Adipocyte (in vitro differentiated cells): ENCODE results near the gene LRP1-AS.
A peak's percentile ranks its signal among the peaks of the same experiment; 100 is the strongest.

Source experiments
- DNase-seq: peaks from one replicate; pipeline ENCODE4 v3.0.0-alpha.2; 2015; ENCODE audit warnings: low read depth
- H3K27me3 ChIP-seq: replicated peaks from 2 replicates; pipeline ENCODE4 v1.7.0; 2013; ENCODE audit warnings: mild to moderate bottlenecking, low read length, moderate library complexity; ENCODE audit not compliant: control insufficient read depth, insufficient read depth
- H3K36me3 ChIP-seq: 2 replicates; pipeline ENCODE4 v1.7.0; 2013; ENCODE audit warnings: low read length, mild to moderate bottlenecking, moderate library complexity; ENCODE audit not compliant: control insufficient read depth, insufficient read depth, severe bottlenecking
- H3K4me1 ChIP-seq: 2 replicates; pipeline ENCODE4 v1.7.0; 2013; ENCODE audit warnings: mild to moderate bottlenecking, low read length, moderate library complexity; ENCODE audit not compliant: control insufficient read depth, insufficient read depth
- H3K4me3 ChIP-seq: 2 replicates; pipeline ENCODE4 v1.7.0; 2013; ENCODE audit warnings: mild to moderate bottlenecking, low read length, moderate library complexity
- H3K9ac ChIP-seq: 2 replicates; pipeline ENCODE4 v1.7.0; 2013; ENCODE audit warnings: mild to moderate bottlenecking, low read length, moderate library complexity
- H3K9me3 ChIP-seq: 2 replicates; pipeline ENCODE4 v1.7.0; 2013; ENCODE audit warnings: mild to moderate bottlenecking, low read length, moderate library complexity; ENCODE audit not compliant: control insufficient read depth

The LRP1-AS gene

DNA sequence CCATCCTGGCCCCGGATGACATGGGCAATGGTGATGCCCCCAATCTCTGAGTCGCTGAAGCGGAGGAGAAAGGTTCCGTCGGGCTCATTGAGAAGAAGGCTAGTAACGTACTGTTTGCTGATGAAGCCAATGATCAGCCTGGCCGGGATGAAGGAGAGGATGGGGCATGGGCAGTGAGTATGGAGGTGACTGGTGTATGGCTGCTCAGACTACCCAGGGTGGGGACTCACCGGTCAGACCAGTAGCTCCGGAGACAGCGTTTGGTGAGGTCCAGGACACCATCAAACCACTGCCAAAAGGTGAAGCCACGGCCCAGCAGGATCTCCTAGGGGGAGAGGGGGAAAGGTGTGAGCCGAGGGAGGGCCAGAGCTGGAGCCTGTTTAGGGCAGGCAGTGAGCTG is 47.7 kb downstream of the LRP1-AS start:
- peaks cover 75% of the 10 kb centered on the region for H3K36me3 ChIP-seq

DNA sequence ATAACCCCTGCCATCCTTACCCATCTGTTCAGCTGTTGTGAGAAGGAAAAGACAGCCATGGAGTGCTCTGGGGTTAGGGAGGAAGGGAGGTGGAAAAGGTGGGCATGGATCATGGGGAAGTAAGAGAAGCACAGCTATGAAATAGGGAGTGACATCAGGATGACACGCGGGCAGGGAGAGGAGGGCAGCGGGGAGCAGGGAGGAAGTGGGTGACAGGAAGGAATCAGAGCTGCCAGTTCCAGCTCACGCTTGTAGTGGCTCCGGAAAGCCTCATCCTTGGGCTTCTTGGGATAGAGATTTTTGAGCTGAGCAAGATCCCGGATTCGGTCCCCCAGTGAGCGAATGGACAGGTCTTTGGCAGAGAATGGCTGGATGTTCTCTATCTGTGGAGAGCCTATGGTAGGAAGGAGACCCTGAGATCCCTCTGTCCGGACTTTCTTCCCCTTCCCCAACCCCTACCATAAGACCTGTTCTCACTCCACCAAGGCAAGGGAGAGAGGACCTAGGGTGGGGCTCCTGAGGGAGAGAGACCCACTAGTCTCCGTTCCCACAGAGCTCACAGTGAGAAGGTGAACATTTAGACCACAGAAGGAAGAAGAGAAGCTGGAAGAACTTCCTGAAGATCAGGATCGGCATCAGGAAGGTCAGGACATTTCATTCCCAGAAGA is 48.2 kb downstream of the LRP1-AS start:
- Histone ChIP-seq H3K27me3 (no peaks in the 10 kb centered on the region), H3K9me3 (no peaks in the 10 kb centered on the region), H3K4me1 (peaks cover 20% of the 10 kb centered on the region), H3K4me3 (no peak overlapping the region), H3K36me3 (peaks cover 75% of the 10 kb centered on the region), H3K9ac (peak overlapping the region; percentile 7)
- DNase-seq: no peak

More for the DNA sequence above, 47.7 kb downstream of the LRP1-AS start:
- DNase-seq: no peak
- no peaks in the 10 kb centered on the region for H3K27me3 ChIP-seq
- H3K4me1 ChIP-seq: peaks cover 17% of the 10 kb centered on the region
- H3K9me3 ChIP-seq: no peaks in the 10 kb centered on the region
- no peak overlapping the region for H3K4me3 ChIP-seq
- H3K9ac ChIP-seq: peak overlapping the region; percentile 7

DNA sequence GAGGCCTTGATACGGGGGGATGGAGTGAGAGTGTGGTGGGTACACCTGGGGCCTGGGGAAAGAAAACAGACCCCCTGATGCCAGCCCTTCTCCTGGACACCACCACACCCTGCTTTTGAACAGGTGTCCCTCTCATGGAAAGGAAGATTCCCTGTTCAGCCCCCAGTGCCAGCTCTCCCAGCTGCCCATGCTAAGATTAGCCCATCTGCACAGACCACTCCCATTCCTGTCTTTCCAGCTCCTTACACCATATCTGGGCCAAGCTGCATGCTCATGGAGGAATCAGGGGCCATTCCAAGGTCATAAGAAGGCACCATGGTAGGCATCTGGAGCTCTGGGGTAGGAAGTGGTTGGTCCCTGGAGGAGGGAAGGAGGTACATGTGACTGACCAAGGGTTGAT is 48.9 kb downstream of the LRP1-AS start:
- Histone ChIP-seq H3K9ac (no peak overlapping the region), H3K36me3 (peaks cover 71% of the 10 kb centered on the region), H3K9me3 (no peaks in the 10 kb centered on the region), H3K27me3 (no peaks in the 10 kb centered on the region), H3K4me3 (no peak overlapping the region), H3K4me1 (peaks cover 18% of the 10 kb centered on the region)
- no peak for DNase-seq

DNA sequence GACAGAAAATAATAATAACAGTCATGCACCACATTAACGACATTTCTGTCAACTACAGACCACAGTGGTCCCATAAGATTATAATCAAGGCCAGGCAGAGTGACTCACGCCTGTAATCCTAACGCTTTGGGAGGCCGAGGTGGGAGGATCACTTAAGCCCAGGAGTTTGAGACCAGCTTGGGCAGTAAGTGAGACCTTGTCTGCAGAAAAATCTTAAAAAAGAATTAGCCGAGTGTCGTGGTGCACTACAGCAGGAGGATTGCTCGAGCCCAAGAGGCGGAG is 49.9 kb downstream of the LRP1-AS start:
- Histone ChIP-seq H3K36me3 (peaks cover 79% of the 10 kb centered on the region), H3K27me3 (no peaks in the 10 kb centered on the region)

DNA sequence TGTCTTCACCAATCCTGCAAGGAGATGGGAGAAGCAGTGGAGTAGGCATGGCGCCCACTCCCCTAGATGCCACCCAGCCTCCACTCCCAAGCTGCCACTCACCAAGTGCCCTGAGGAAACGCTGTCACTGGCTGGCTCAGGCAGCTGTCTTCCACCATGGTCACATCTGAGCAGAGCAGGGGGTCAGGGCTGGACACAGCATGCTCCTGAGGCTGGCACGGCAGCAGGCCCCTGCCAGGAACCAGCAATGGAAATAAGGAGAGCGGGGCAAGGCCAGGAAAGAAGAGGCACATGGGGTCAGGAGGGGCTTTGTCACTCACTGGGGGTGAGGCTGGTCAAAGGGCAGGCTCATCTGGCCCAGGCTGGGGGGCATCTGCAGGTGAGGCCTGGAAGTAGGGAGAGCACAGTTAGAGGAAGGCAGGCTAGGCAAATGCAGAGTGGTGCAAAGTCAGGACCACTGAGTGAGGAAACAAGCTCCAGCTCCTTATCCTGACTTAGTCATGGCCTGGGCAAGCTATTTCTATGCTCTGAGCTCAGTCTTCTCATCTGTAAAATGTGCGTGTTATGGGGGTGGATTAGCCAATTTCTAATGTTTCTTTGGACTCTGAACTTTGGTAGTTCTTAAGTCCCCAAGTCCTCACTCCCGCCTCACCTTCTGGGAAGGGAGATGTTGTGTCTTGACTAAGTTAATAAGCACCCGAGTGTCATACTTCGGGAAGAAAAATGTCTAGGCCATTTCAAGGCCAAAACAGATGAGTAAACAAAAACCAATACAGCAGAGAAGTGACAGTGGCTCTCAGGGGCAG is 50.5 kb downstream of the LRP1-AS start:
- H3K9me3 ChIP-seq: no peaks in the 10 kb centered on the region
- H3K4me1 ChIP-seq: peaks cover 31% of the 10 kb centered on the region
- no peak for DNase-seq
- H3K36me3 ChIP-seq: peaks cover 79% of the 10 kb centered on the region
- H3K27me3 ChIP-seq: no peaks in the 10 kb centered on the region
- no peak overlapping the region for H3K9ac ChIP-seq
- H3K4me3 ChIP-seq: no peak overlapping the region

More for the DNA sequence above, 49.9 kb downstream of the LRP1-AS start:
- no peak overlapping the region for H3K4me3 ChIP-seq
- no peaks in the 10 kb centered on the region for H3K9me3 ChIP-seq
- no peak for DNase-seq
- no peak overlapping the region for H3K9ac ChIP-seq
- H3K4me1 ChIP-seq: peaks cover 26% of the 10 kb centered on the region

DNA sequence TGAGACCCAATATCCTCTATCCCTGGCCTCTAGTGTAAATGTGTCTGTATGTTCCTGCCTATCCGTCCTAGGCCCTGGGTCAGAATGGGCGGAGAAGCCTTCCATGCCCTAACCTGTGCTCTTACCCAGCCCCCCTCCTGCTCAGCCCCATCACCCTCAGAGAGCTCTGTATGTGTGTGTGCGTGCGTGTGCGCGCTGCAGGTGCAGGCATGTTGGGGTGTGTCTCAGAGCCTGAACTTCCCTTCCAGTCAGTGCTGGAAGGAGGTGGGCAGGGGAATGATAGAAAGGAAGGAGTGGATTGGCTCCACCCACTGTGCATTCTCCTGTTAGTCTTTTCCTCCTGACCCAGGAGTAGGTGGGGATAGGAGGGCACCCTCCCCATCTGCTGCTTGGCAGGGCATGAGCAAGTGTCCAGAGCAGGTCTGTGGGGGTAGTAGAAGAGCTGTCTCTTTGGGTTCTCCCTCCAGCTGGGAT is 51.3 kb downstream of the LRP1-AS start:
- DNase-seq: no peak
- no peaks in the 10 kb centered on the region for H3K9me3 ChIP-seq
- no peak overlapping the region for H3K4me3 ChIP-seq
- peaks cover 34% of the 10 kb centered on the region for H3K4me1 ChIP-seq
- H3K9ac ChIP-seq: no peak overlapping the region
- H3K36me3 ChIP-seq: peaks cover 84% of the 10 kb centered on the region
- no peaks in the 10 kb centered on the region for H3K27me3 ChIP-seq

DNA sequence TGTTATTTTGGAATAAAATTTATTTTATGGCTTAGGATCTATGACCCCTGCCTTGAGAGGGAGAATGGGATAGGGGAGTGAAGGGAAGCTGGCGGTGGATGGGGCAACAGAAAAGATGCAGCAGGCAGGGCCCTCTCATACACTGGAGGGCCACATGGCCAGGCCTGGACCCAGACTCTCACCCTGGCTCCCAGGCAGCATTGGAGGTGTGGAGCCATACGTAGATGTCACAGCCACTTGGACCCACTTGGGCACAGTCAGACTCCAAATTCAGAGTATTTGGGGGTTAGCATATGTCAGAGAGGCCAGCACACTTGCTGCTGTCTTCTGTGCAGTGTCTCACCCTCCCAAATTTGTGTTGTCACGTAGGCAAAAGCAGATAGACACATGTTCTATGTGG is 52.0 kb downstream of the LRP1-AS start:
- Histone ChIP-seq H3K9me3 (no peaks in the 10 kb centered on the region), H3K36me3 (peaks cover 88% of the 10 kb centered on the region), H3K9ac (peak overlapping the region; percentile 34), H3K4me3 (no peak overlapping the region), H3K27me3 (no peaks in the 10 kb centered on the region), H3K4me1 (peaks cover 41% of the 10 kb centered on the region)
- DNase-seq: no peak
